ENCODE data around the gene TTC28.

- TF ChIP-seq EZH2 (IDR thresholded peaks at IDR 0.05; ENCODE audit: borderline replicate concordance, low read depth, low read length, severe bottlenecking) (no peak), CTCF (IDR thresholded peaks at IDR 0.05; ENCODE audit: extremely low read depth in 1 of 2, insufficient read depth in 1 of 2, low read depth in 1 of 2, low read length in 2 of 2) (no peak), POLR2A (IDR thresholded peaks at IDR 0.05; ENCODE audit: low read depth, low read length) (no peak), POLR2AphosphoS5 (IDR thresholded peaks at IDR 0.05; ENCODE audit: insufficient read depth, low read depth, low read length) (no peak), MAX (IDR thresholded peaks at IDR 0.05; ENCODE audit: insufficient read depth, insufficient read length) (no peak)
Observed at GRCh38 chr22:27930331-27931060, 749.1 kb downstream of the TTC28 start.

Data from endothelial cell of umbilical vein (primary cell).